Liver (tissue), 9 donors: Measurements from ENCODE around the gene LAMP1. TPM values are rescaled to one million over a fixed set of nuclear protein-coding genes. Genes with fewer than 3 reads are reported as not detected.

Source experiments
- DNase-seq: peaks from one replicate; pipeline ENCODE4 v3.0.0-alpha.2; 2017; ENCODE audit warnings: low spot score
- H3K27ac ChIP-seq, 2 donors: one replicate each; pipeline ENCODE4 v1.7.0; 2013; ENCODE audit warnings: inconsistent platforms in 2 of 2, low read length in 2 of 2, control low read depth in 1 of 2, low read depth in 1 of 2, mild to moderate bottlenecking in 1 of 2
- H3K27me3 ChIP-seq, 4 donors: one replicate each; pipeline versions ENCODE4 v1.6.1 to v1.7.0; 2013; ENCODE audit warnings: low read length in 3 of 4, inconsistent platforms in 1 of 4, mild to moderate bottlenecking in 1 of 4, moderate library complexity in 1 of 4; ENCODE audit not compliant: control insufficient read depth in 4 of 4, insufficient read depth in 4 of 4
- H3K36me3 ChIP-seq, 4 donors: one replicate each; pipeline versions ENCODE4 v1.6.1 to v1.7.0; 2013; ENCODE audit warnings: low read length in 3 of 4, mild to moderate bottlenecking in 3 of 4, low read depth in 1 of 4, moderate library complexity in 1 of 4; ENCODE audit not compliant: control insufficient read depth in 4 of 4, insufficient read depth in 3 of 4
- H3K4me1 ChIP-seq, 4 donors: one replicate each; pipeline versions ENCODE4 v1.6.1 to v1.7.0; 2013; ENCODE audit warnings: low read length in 3 of 4, mild to moderate bottlenecking in 3 of 4, moderate library complexity in 1 of 4; ENCODE audit not compliant: control insufficient read depth in 4 of 4, insufficient read depth in 4 of 4
- H3K4me3 ChIP-seq, 3 donors: one replicate each; pipeline versions ENCODE4 v1.6.1 to v1.7.0; 2013; ENCODE audit warnings: low read length in 3 of 3, control low read depth in 1 of 3, low read depth in 1 of 3, mild to moderate bottlenecking in 1 of 3
- H3K9ac ChIP-seq, 2 donors: one replicate each; pipeline ENCODE4 v1.7.0; 2013; ENCODE audit warnings: low read length in 2 of 2, mild to moderate bottlenecking in 2 of 2, moderate library complexity in 2 of 2, control low read depth in 1 of 2, low read depth in 1 of 2
- H3K9me3 ChIP-seq, 4 donors: one replicate each; pipeline versions ENCODE4 v1.6.1 to v1.7.0; 2013; ENCODE audit warnings: low read length in 3 of 4; ENCODE audit not compliant: control insufficient read depth in 4 of 4
- ATF3 ChIP-seq: IDR thresholded peaks from 2 replicates; pipeline ENCODE4 v1.6.1; 2016; ENCODE audit warnings: antibody characterized with exemption
- CTCF ChIP-seq: fragments of 150-350 bp; IDR thresholded peaks from 2 replicates; pipeline ENCODE4 v1.5.1; 2017; ENCODE audit warnings: improper control_type of control experiment, low read depth, low read length; ENCODE audit not compliant: missing input control
- EGR1 ChIP-seq, 2 donors: IDR thresholded peaks; 2 replicates each; pipeline ENCODE4 v1.6.1; 2016 to 2018; ENCODE audit warnings: antibody characterized with exemption in 2 of 2, low read depth in 2 of 2
- FOXA1 ChIP-seq: IDR thresholded peaks from 2 replicates; pipeline ENCODE4 v1.6.1; 2016; ENCODE audit warnings: antibody characterized with exemption
- FOXA2 ChIP-seq: IDR thresholded peaks from 2 replicates; pipeline ENCODE4 v1.6.1; 2016; ENCODE audit warnings: antibody characterized with exemption
- GABPA ChIP-seq, 2 donors: IDR thresholded peaks in 1 of 2; conservative IDR thresholded peaks in 1 of 2; 2 replicates each; pipeline ENCODE4 v1.6.1; 2016; ENCODE audit warnings: antibody characterized with exemption in 2 of 2, mild to moderate bottlenecking in 1 of 2, moderate library complexity in 1 of 2
- HNF4A ChIP-seq, 2 donors: conservative IDR thresholded peaks; 2 replicates each; pipeline ENCODE4 v1.6.1; 2016; ENCODE audit warnings: antibody characterized with exemption in 2 of 2, mild to moderate bottlenecking in 2 of 2
- HNF4G ChIP-seq: IDR thresholded peaks from 2 replicates; pipeline ENCODE4 v1.6.1; 2016; ENCODE audit warnings: antibody characterized with exemption
- JUND ChIP-seq, 2 donors: IDR thresholded peaks; 2 replicates each; pipeline ENCODE4 v1.6.1; 2016; ENCODE audit warnings: antibody characterized with exemption in 2 of 2
- MAX ChIP-seq: IDR thresholded peaks from 2 replicates; pipeline ENCODE4 v1.6.1; 2016; ENCODE audit warnings: antibody characterized with exemption
- NR2F2 ChIP-seq: IDR thresholded peaks from 2 replicates; pipeline ENCODE4 v1.6.1; 2016; ENCODE audit warnings: antibody characterized with exemption
- RAD21 ChIP-seq, 2 donors: IDR thresholded peaks; 2 replicates each; pipeline ENCODE4 v1.6.1; 2016; ENCODE audit warnings: antibody characterized with exemption in 2 of 2, mild to moderate bottlenecking in 2 of 2
- RXRA ChIP-seq, 2 donors: IDR thresholded peaks; 2 replicates each; pipeline ENCODE4 v1.6.1; 2017 to 2018; ENCODE audit warnings: antibody characterized with exemption in 2 of 2, mild to moderate bottlenecking in 1 of 2
- SP1 ChIP-seq: IDR thresholded peaks from 2 replicates; pipeline ENCODE4 v1.6.1; 2018; ENCODE audit warnings: antibody characterized with exemption, mild to moderate bottlenecking
- TAF1 ChIP-seq: conservative IDR thresholded peaks from 2 replicates; pipeline ENCODE4 v1.6.1; 2016; ENCODE audit warnings: antibody characterized with exemption, mild to moderate bottlenecking
- YY1 ChIP-seq: IDR thresholded peaks from 2 replicates; pipeline ENCODE4 v1.6.1; 2016; ENCODE audit warnings: antibody characterized with exemption, mild to moderate bottlenecking
- ZBTB33 ChIP-seq: IDR thresholded peaks from 2 replicates; pipeline ENCODE4 v1.6.1; 2016; ENCODE audit warnings: antibody characterized with exemption
- WGBS: extraction: QIAGEN DNeasy Blood & Tissue Kit; methylation state at CpG from one replicate; pipeline ENCODE4 v1.1.7; 2013; 5-methylcytosine and 5-hydroxymethylcytosine counted together
- polyA plus RNA-seq, 2 donors: library from polyadenylated mRNA; stranded (reverse) in 1 of 2; unstranded in 1 of 2; fragments of 200-250 nt in 1 of 2; fragments of >200 nt in 1 of 2; fragmentation: Nextera tagmentation in 1 of 2; extraction: Ambion mirVana in 1 of 2; gene quantifications; one replicate each; pipeline versions ENCODE4 v1.2.1 to v1.2.3, GENCODE V29; 2013 to 2015
- total RNA-seq, 2 donors: library from RNA; depleted of rRNA; stranded (reverse); fragments of >200 nt; gene quantifications; one replicate each; pipeline ENCODE4 v1.2.3, GENCODE V29; 2014
- TF ChIP-seq, protein P1 (sequence below): IDR thresholded peaks from 2 replicates; pipeline ENCODE4 v1.6.1; 2016; ENCODE audit warnings: antibody characterized with exemption, mild to moderate bottlenecking
- donor health status: healthy.
- donor health status: healthy.
- donor health status: healthy.
- donor health status: healthy.
- donor health status: healthy.

LAMP1 gene
- total and polyA plus RNA-seq, 4 donors, result 24.4 to 160 (median 62.9) TPM

DNA sequence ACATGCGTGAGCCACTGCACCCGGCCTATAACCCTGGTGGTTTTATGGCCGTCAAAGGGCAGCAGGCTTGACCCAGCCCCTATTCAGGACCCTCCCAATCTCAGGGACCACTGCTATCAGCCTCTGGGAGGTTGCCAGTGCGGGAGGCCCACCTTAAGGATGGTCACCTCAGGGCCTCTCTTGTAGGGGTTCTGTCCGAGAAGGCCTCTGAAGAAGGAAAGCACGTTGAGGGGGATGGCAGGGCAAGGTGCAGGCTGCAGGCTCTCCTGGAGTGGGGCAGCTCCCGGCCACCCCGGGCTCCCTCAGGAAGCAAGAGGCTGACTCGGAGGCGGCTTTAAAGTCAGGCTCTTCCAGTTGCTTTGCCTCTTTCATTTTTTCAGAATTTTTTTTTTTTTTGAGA, 72.8 kb downstream of the LAMP1 start:
- 87% methylated on average over 10 of the region's 10 CpGs for WGBS
- peaks cover 0 to 4% (median 1%) of the 10 kb centered on the region in 4 donors for H3K4me1 ChIP-seq
- DNase-seq, result peak; percentile 19
- no peak overlapping the region for H3K9ac ChIP-seq
- no peaks in the 10 kb centered on the region for H3K27me3 ChIP-seq
- no peak overlapping the region for H3K4me3 ChIP-seq
- no peak for TF ChIP-seq HNF4G
- TF ChIP-seq FOXA2, result no peak
- no peak for TF ChIP-seq YY1
- no peak for TF ChIP-seq FOXA1
- no peak for TF ChIP-seq SP1
- no peak for TF ChIP-seq NR2F2
- no peak for TF ChIP-seq TAF1
- TF ChIP-seq JUND (IDR thresholded peaks at IDR 0.05), result no peak
- no peak for TF ChIP-seq ATF3
- no peak for TF ChIP-seq RAD21 (IDR thresholded peaks at IDR 0.05)
- no peak for TF ChIP-seq RXRA (IDR thresholded peaks at IDR 0.05)
- TF ChIP-seq HNF4A (conservative IDR thresholded peaks at IDR 0.05), result no peak
- TF ChIP-seq, protein P1, sequence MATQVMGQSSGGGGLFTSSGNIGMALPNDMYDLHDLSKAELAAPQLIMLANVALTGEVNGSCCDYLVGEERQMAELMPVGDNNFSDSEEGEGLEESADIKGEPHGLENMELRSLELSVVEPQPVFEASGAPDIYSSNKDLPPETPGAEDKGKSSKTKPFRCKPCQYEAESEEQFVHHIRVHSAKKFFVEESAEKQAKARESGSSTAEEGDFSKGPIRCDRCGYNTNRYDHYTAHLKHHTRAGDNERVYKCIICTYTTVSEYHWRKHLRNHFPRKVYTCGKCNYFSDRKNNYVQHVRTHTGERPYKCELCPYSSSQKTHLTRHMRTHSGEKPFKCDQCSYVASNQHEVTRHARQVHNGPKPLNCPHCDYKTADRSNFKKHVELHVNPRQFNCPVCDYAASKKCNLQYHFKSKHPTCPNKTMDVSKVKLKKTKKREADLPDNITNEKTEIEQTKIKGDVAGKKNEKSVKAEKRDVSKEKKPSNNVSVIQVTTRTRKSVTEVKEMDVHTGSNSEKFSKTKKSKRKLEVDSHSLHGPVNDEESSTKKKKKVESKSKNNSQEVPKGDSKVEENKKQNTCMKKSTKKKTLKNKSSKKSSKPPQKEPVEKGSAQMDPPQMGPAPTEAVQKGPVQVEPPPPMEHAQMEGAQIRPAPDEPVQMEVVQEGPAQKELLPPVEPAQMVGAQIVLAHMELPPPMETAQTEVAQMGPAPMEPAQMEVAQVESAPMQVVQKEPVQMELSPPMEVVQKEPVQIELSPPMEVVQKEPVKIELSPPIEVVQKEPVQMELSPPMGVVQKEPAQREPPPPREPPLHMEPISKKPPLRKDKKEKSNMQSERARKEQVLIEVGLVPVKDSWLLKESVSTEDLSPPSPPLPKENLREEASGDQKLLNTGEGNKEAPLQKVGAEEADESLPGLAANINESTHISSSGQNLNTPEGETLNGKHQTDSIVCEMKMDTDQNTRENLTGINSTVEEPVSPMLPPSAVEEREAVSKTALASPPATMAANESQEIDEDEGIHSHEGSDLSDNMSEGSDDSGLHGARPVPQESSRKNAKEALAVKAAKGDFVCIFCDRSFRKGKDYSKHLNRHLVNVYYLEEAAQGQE, result no peak
- no peak for TF ChIP-seq MAX
- TF ChIP-seq CTCF, result no peak
- no peak for TF ChIP-seq GABPA (IDR thresholded peaks at IDR 0.05 in 1 of 2, conservative IDR thresholded peaks at IDR 0.05 in 1 of 2)
- no peak for TF ChIP-seq EGR1 (IDR thresholded peaks at IDR 0.05; ENCODE audit: low read depth in 2 of 2)
- no peak for TF ChIP-seq ZBTB33
- no peak overlapping the region for H3K27ac ChIP-seq
- H3K9me3 ChIP-seq, result no peaks in the 10 kb centered on the region
- H3K36me3 ChIP-seq, result no peaks in the 10 kb centered on the region
